Stimulated activated CD4-positive, alpha-beta T cell treated with anti-CD3 and anti-CD28 coated beads, Interleukin-1b, Interleukin-23, amount 100 ng/mL, for 4 hours (primary cell): ENCODE measurements around the gene CAMTA1.

Source experiments
- DNase-seq, 2 donors: peaks; one replicate each; pipeline ENCODE4 v3.0.0-alpha.2; 2020; ENCODE audit warnings: low read depth in 2 of 2

Gene CAMTA1

GRCh38 chr1:7634546-7635240, 849.4 kb downstream of the CAMTA1 start:
- no peak for DNase-seq

GRCh38 chr1:7636795-7637526, 851.7 kb downstream of the CAMTA1 start:
- DNase-seq: no peak

- DNase-seq: no peak
These were observed 852.8 kb downstream of the CAMTA1 start for GRCh38 chr1:7638078-7638477.

GRCh38 chr1:7639435-7640131, 854.3 kb downstream of the CAMTA1 start:
- DNase-seq: no peak

GRCh38 chr1:7640350-7640749, 855.1 kb downstream of the CAMTA1 start:
- DNase-seq: no peak

GRCh38 chr1:7640920-7641585, 855.8 kb downstream of the CAMTA1 start:
- no peak for DNase-seq

- no peak for DNase-seq
These were observed 856.5 kb downstream of the CAMTA1 start for GRCh38 chr1:7641587-7642417.

GRCh38 chr1:7642418-7642704, 857.1 kb downstream of the CAMTA1 start:
- no peak for DNase-seq

- no peak for DNase-seq
These were observed 857.7 kb downstream of the CAMTA1 start for GRCh38 chr1:7642781-7643529.

- DNase-seq: no peak
These were observed 858.3 kb downstream of the CAMTA1 start for GRCh38 chr1:7643530-7643929.

- DNase-seq: no peak
These were observed 858.8 kb downstream of the CAMTA1 start for GRCh38 chr1:7644086-7644485.

- no peak for DNase-seq
These were observed 859.9 kb downstream of the CAMTA1 start for GRCh38 chr1:7644961-7645750.

- DNase-seq: no peak
These were observed 860.4 kb downstream of the CAMTA1 start for GRCh38 chr1:7645751-7646048.

GRCh38 chr1:7646164-7646563, 860.9 kb downstream of the CAMTA1 start:
- no peak for DNase-seq

GRCh38 chr1:7646981-7647901, 862.0 kb downstream of the CAMTA1 start:
- peak; percentile 58 to 71 for DNase-seq

GRCh38 chr1:7648761-7649384, 863.6 kb downstream of the CAMTA1 start:
- DNase-seq: no peak

GRCh38 chr1:7650801-7651200, 865.5 kb downstream of the CAMTA1 start:
- no peak for DNase-seq

GRCh38 chr1:7651203-7651602, 865.9 kb downstream of the CAMTA1 start:
- no peak for DNase-seq

GRCh38 chr1:7652061-7652460, 866.8 kb downstream of the CAMTA1 start:
- no peak for DNase-seq
